Cardiac fibroblast (primary cell): ENCODE data around the gene OSBPL8.

Experiments
- DNase-seq, 2 donors: peaks; one replicate each; pipeline versions ENCODE4 v3.0.0 to v3.0.0-alpha.2; 2010; ENCODE audit warnings: low read depth in 2 of 2
- H3K4me3 ChIP-seq, 2 donors: replicated peaks in 1 of 2; 1 replicate in 1 of 2; 2 replicates in 1 of 2; pipeline ENCODE4 v1.5.1; 2011; ENCODE audit warnings: low read depth in 2 of 2, low read length in 2 of 2, mild to moderate bottlenecking in 2 of 2, moderate library complexity in 1 of 2
- TF ChIP-seq, protein P1 (sequence below): IDR thresholded peaks from one replicate; pipeline ENCODE4 v1.5.1; 2011; ENCODE audit warnings: low read depth, mild to moderate bottlenecking, low read length, inconsistent platforms

OSBPL8 gene

GRCh38 chr12:76450690-76451089 lies 108.9 kb downstream of the OSBPL8 start:
- peak; percentile 84 to 94 for DNase-seq
- H3K4me3 ChIP-seq: no peak overlapping the region
- TF ChIP-seq, protein P1, sequence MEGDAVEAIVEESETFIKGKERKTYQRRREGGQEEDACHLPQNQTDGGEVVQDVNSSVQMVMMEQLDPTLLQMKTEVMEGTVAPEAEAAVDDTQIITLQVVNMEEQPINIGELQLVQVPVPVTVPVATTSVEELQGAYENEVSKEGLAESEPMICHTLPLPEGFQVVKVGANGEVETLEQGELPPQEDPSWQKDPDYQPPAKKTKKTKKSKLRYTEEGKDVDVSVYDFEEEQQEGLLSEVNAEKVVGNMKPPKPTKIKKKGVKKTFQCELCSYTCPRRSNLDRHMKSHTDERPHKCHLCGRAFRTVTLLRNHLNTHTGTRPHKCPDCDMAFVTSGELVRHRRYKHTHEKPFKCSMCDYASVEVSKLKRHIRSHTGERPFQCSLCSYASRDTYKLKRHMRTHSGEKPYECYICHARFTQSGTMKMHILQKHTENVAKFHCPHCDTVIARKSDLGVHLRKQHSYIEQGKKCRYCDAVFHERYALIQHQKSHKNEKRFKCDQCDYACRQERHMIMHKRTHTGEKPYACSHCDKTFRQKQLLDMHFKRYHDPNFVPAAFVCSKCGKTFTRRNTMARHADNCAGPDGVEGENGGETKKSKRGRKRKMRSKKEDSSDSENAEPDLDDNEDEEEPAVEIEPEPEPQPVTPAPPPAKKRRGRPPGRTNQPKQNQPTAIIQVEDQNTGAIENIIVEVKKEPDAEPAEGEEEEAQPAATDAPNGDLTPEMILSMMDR: no peak

DNA sequence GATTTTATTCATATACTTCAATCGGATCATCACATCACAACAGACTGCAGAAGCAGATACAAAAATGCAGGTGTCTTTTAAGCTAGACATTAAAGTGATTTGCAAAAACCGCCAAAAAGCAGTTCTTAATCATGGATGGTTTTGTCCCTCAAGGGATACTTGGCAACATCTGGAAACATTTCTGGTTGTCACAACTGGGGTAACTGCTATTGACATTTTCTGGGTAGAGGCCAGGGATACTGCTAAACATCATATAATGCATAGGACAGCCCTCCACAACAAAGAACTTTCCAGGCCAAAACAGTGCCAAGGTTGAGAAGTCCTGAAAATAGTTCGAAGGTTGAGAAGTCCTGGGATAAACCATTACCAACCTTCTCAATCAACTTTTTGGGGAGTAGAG lies 109.6 kb downstream of the OSBPL8 start:
- DNase-seq: no peak
- TF ChIP-seq, protein P1: no peak
- no peak overlapping the region for H3K4me3 ChIP-seq

- H3K4me3 ChIP-seq: no peak overlapping the region
- DNase-seq: peak; percentile 54 to 83
- TF ChIP-seq, protein P1: no peak
Observed at GRCh38 chr12:76449583-76449982, 110.0 kb downstream of the OSBPL8 start.

GRCh38 chr12:76449016-76449415 lies 110.6 kb downstream of the OSBPL8 start:
- no peak for DNase-seq

GRCh38 chr12:76446090-76446489 lies 113.5 kb downstream of the OSBPL8 start:
- TF ChIP-seq, protein P1: no peak
- no peak for DNase-seq
- no peak overlapping the region for H3K4me3 ChIP-seq

More at GRCh38 chr12:76449016-76449415, 110.6 kb downstream of the OSBPL8 start:
- TF ChIP-seq, protein P1: no peak
- no peak overlapping the region for H3K4me3 ChIP-seq

DNA sequence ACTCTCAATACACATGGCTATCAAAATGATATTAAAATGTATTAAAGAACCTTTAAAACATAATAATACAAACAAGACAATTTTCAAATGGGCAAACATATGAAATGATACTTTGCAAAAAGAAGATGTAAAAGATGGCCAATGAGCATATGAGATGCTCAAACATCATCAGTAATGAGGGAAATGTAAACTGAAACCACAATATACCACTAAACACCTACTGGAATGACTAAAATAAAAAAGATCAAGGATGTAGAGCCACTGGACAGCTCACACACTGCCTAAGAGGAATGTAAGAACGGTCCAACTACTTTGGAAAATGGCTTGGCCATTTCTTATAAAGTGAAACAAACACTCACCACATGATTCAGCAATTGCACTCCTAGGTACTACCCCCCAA lies 114.1 kb downstream of the OSBPL8 start:
- H3K4me3 ChIP-seq: no peak overlapping the region
- TF ChIP-seq, protein P1: no peak
- DNase-seq: peak in 1 of 2 donors; percentile 25

GRCh38 chr12:76444408-76444984 lies 115.1 kb downstream of the OSBPL8 start:
- DNase-seq: no peak
- TF ChIP-seq, protein P1: no peak
- H3K4me3 ChIP-seq: no peak overlapping the region
